ENCODE data around the gene SLC12A2. TPM values are rescaled to one million over a fixed set of nuclear protein-coding genes. Genes with fewer than 3 reads are reported as not detected.

The SLC12A2 gene
- total RNA-seq, 1 experiment from 2014 or later, result 85.2 TPM

DNA sequence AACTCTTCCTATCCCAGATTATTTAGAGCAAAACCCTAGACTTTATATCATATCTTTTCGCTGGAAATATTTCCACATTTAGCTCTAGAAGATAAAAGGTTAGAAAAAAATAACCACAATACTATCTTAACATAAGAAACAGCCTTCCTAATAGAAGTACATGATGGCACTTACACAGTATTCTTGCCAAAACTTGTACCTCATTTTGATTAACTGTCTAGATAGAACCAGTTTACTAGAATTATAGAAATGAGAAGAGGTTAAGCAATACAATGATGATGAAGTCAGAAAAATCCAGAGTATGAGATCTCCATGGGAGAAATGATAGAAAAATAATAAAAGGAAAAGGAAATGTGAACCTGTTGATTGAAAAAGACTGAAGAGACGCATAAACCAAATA is 63.1 kb downstream of the SLC12A2 start:
- Mint-ChIP-seq H3K4me3 (ENCODE audit: unreplicated experiment) (no peak overlapping the region), H3K36me3 (ENCODE audit: insufficient read depth, unreplicated experiment) (peaks cover 32% of the 10 kb centered on the region), H3K9me3 (ENCODE audit: unreplicated experiment) (no peaks in the 10 kb centered on the region), H3K27ac (ENCODE audit: unreplicated experiment) (no peak overlapping the region), H3K27me3 (ENCODE audit: insufficient read depth, unreplicated experiment) (no peaks in the 10 kb centered on the region), H3K4me1 (ENCODE audit: low read depth, unreplicated experiment) (peaks cover 21% of the 10 kb centered on the region)
- Histone ChIP-seq H3K4me1 (peaks cover 28% of the 10 kb centered on the region), H3K36me3 (ENCODE audit: control insufficient read depth, insufficient read depth, low read length) (no peaks in the 10 kb centered on the region), H3K9me3 (no peaks in the 10 kb centered on the region), H3K27me3 (replicated peaks; ENCODE audit: control insufficient read depth, insufficient read depth, low read length) (no peaks in the 10 kb centered on the region), H3K4me3 (ENCODE audit: low read depth, low read length) (no peak overlapping the region)
- DNase-seq, result no peak
- no peak for TF ChIP-seq CTCF (IDR thresholded peaks at IDR 0.05; ENCODE audit: insufficient read depth in 1 of 2, low read depth in 1 of 2, low read length in 1 of 2, severe bottlenecking in 1 of 2, unreplicated experiment in 1 of 2)
- POLR2A ChIA-PET, result no interaction called here
- intact Hi-C loops (cut with micrococcal nuclease; ENCODE audit: unreplicated experiment), result no loop called here
- no TSS peak for BruUV-seq (replicated peaks)
- CTCF ChIA-PET, result no interaction called here

DNA sequence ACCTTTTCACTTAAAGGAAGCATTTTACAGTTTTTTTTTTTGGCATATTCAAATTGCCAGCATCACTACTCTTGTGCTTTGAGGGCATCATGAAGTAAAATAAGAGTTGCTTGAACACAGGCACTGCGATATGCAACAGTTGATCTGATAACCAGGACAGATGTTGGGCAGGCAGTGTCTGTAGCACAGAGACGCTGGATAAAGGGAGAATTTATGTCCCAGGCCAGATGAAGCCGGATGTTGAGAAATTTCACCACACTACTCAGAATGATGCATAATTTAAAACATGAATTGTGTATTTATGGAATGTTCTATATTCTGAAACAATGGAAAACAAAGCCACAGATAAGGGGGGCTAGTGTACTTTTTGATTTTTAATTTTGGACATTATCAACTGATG is 71.4 kb downstream of the SLC12A2 start:
- TF ChIP-seq CTCF (IDR thresholded peaks at IDR 0.05; ENCODE audit: insufficient read depth in 1 of 2, low read depth in 1 of 2, low read length in 1 of 2, severe bottlenecking in 1 of 2, unreplicated experiment in 1 of 2), result no peak
- no peaks in the 10 kb centered on the region for H3K27me3 ChIP-seq (replicated peaks; ENCODE audit: control insufficient read depth, insufficient read depth, low read length)
- ChIA-PET CTCF (interaction anchor here (1.1 to 2.2 kb wide), 2 partner anchors 277 to 279 kb away, joined by 4 to 8 read pairs; no protein-coding TSS in a partner anchor), POLR2A (no interaction called here)
- peaks cover 27% of the 10 kb centered on the region for H3K4me1 ChIP-seq
- H3K4me1 Mint-ChIP-seq (ENCODE audit: low read depth, unreplicated experiment), result peaks cover 2% of the 10 kb centered on the region
- no peak overlapping the region for H3K4me3 Mint-ChIP-seq (ENCODE audit: unreplicated experiment)
- H3K27me3 Mint-ChIP-seq (ENCODE audit: insufficient read depth, unreplicated experiment), result no peaks in the 10 kb centered on the region
- H3K4me3 ChIP-seq (ENCODE audit: low read depth, low read length), result no peak overlapping the region
- H3K36me3 Mint-ChIP-seq (ENCODE audit: insufficient read depth, unreplicated experiment), result peaks cover 48% of the 10 kb centered on the region
- peaks cover 2% of the 10 kb centered on the region for H3K36me3 ChIP-seq (ENCODE audit: control insufficient read depth, insufficient read depth, low read length)
- no TSS peak for BruUV-seq (replicated peaks)
- DNase-seq, result no peak
- no peaks in the 10 kb centered on the region for H3K9me3 Mint-ChIP-seq (ENCODE audit: unreplicated experiment)
- no peak overlapping the region for H3K27ac Mint-ChIP-seq (ENCODE audit: unreplicated experiment)
- intact Hi-C loops (cut with micrococcal nuclease; ENCODE audit: unreplicated experiment), result loop anchor here (5.0 to 10.0 kb wide), 2 partner anchors 70 to 398 kb away; partner anchors contain the start of gene SLC12A2
- H3K9me3 ChIP-seq, result no peaks in the 10 kb centered on the region

- peaks cover 19% of the 10 kb centered on the region for H3K4me1 ChIP-seq
- H3K4me3 ChIP-seq (ENCODE audit: low read depth, low read length), result no peak overlapping the region
- intact Hi-C loops (cut with micrococcal nuclease; ENCODE audit: unreplicated experiment), result loop anchor here (5.0 to 10.0 kb wide), 2 partner anchors 71 to 398 kb away; partner anchors contain the start of gene SLC12A2
- no peak for TF ChIP-seq CTCF (IDR thresholded peaks at IDR 0.05; ENCODE audit: insufficient read depth in 1 of 2, low read depth in 1 of 2, low read length in 1 of 2, severe bottlenecking in 1 of 2, unreplicated experiment in 1 of 2)
- Mint-ChIP-seq H3K4me1 (ENCODE audit: low read depth, unreplicated experiment) (no peaks in the 10 kb centered on the region), H3K4me3 (ENCODE audit: unreplicated experiment) (no peak overlapping the region), H3K36me3 (ENCODE audit: insufficient read depth, unreplicated experiment) (peaks cover 48% of the 10 kb centered on the region), H3K27ac (ENCODE audit: unreplicated experiment) (no peak overlapping the region), H3K27me3 (ENCODE audit: insufficient read depth, unreplicated experiment) (no peaks in the 10 kb centered on the region), H3K9me3 (ENCODE audit: unreplicated experiment) (no peaks in the 10 kb centered on the region)
- peaks cover 2% of the 10 kb centered on the region for H3K36me3 ChIP-seq (ENCODE audit: control insufficient read depth, insufficient read depth, low read length)
- no peak for DNase-seq
- H3K27me3 ChIP-seq (replicated peaks; ENCODE audit: control insufficient read depth, insufficient read depth, low read length), result no peaks in the 10 kb centered on the region
- H3K9me3 ChIP-seq, result no peaks in the 10 kb centered on the region
- ChIA-PET CTCF (interaction anchor here (1.0 to 2.2 kb wide), 4 partner anchors 9 to 280 kb away, joined by 3 to 8 read pairs (median 4); no protein-coding TSS in a partner anchor), POLR2A (no interaction called here)
- no TSS peak for BruUV-seq (replicated peaks)
Measured at GRCh38 chr5:128155776-128156175, 72.2 kb downstream of the SLC12A2 start.

All from Caco-2 (cell line).